GM12878 (cell line): ENCODE data around the gene OR10J1. TPM values are rescaled to one million over a fixed set of nuclear protein-coding genes. Genes with fewer than 3 reads are reported as not detected.

ENCODE experiments used
- ATAC-seq: fragments of 200-7000 bp; cut with Tn5 transposase; 3 replicates; pipeline ENCODE4 v1.9.1; 2020; ENCODE audit warnings: mild to moderate bottlenecking, moderate library complexity
- BruUV-seq: library from RNA; stranded (reverse); fragments of 400-500 nt; replicated peaks from 2 replicates; lab custom pipeline; 2021; lab: Mats Ljungman, UMichigan
- CTCF ChIA-PET: fragments of 300-600 bp; sonication (Branson Sonifier 250); formaldehyde crosslinking; extraction: SDS; loops from one replicate; lab custom pipeline; 2021; ENCODE audit warnings: inconsistent platforms; lab: Yijun Ruan, JAX
- POLR2A ChIA-PET: fragments of 350-600 bp; formaldehyde crosslinking; extraction: SDS; loops from one replicate; lab custom pipeline; 2021; ENCODE audit warnings: inconsistent platforms; lab: Charles Lee
- RAD21 ChIA-PET: fragments of 300-600 bp; sonication (Branson Sonifier 250); formaldehyde crosslinking; loops from one replicate; lab custom pipeline; 2023; ENCODE audit warnings: antibody characterized with exemption; ENCODE audit not compliant: unreplicated experiment; lab: Charles Lee
- SMC1A ChIA-PET: fragments of 300-600 bp; sonication (Branson Sonifier 250); formaldehyde crosslinking; loops from one replicate; lab custom pipeline; 2023; ENCODE audit not compliant: unreplicated experiment, uncharacterized antibody; lab: Charles Lee
- DNase-seq: peaks from one replicate; pipeline ENCODE4 v3.0.0-alpha.2; 2011; ENCODE audit warnings: low read depth, low spot score
- FAIRE-seq: peaks from 3 replicates; lab custom pipeline; 2011; peaks lifted over from hg19 to GRCh38; lab: Jason Lieb, UNC
- H2AFZ ChIP-seq: 2 replicates; pipeline ENCODE4 v1.6.0; 2011; ENCODE audit warnings: low read depth, low read length, control low read depth; ENCODE audit not compliant: control insufficient read depth
- H3K27ac ChIP-seq: 2 replicates; pipeline ENCODE4 v1.5.1; 2011; ENCODE audit warnings: control low read depth; ENCODE audit not compliant: control insufficient read depth, insufficient read depth
- H3K27me3 ChIP-seq, 2 experiments: replicated peaks in 1 of 2; 2 replicates each; pipeline versions ENCODE4 v1.6.0 to v1.6.1; 2011; ENCODE audit warnings: low read length in 1 of 2; ENCODE audit not compliant: control insufficient read depth in 2 of 2, insufficient read depth in 2 of 2
- H3K36me3 ChIP-seq, 2 experiments: 2 replicates each; pipeline ENCODE4 v1.5.1; 2011; ENCODE audit warnings: low read length in 1 of 2; ENCODE audit not compliant: control insufficient read depth in 2 of 2, insufficient read depth in 2 of 2
- H3K4me1 ChIP-seq: 2 replicates; pipeline ENCODE4 v1.6.1; 2011; ENCODE audit warnings: mild to moderate bottlenecking, low read length, moderate library complexity, mixed read lengths; ENCODE audit not compliant: control insufficient read depth, insufficient read depth
- H3K4me2 ChIP-seq: 2 replicates; pipeline ENCODE4 v1.6.0; 2011; ENCODE audit warnings: control low read depth; ENCODE audit not compliant: control insufficient read depth, insufficient read depth
- H3K4me3 ChIP-seq: fragments of 200-600 bp; sonication (generic); 2 replicates; pipeline ENCODE4 v1.5.1; 2016
- H3K79me2 ChIP-seq: 2 replicates; pipeline ENCODE4 v1.6.0; 2011; ENCODE audit warnings: low read length; ENCODE audit not compliant: control insufficient read depth, insufficient read depth
- H3K9ac ChIP-seq: 2 replicates; pipeline ENCODE4 v1.8.0; 2011; ENCODE audit warnings: low read length, control low read depth, mixed read lengths; ENCODE audit not compliant: control insufficient read depth, insufficient read depth
- H3K9me3 ChIP-seq: replicated peaks from 3 replicates; pipeline ENCODE4 v1.5.1; 2011; ENCODE audit warnings: mild to moderate bottlenecking, low read length; ENCODE audit not compliant: control insufficient read depth, insufficient read depth
- H4K20me1 ChIP-seq: 2 replicates; pipeline ENCODE4 v1.6.0; 2011; ENCODE audit not compliant: control insufficient read depth, insufficient read depth
- ASH2L ChIP-seq: fragments of 300-600, 200-600 bp; sonication (generic); IDR thresholded peaks from 2 replicates; pipeline ENCODE4 v1.6.1; 2017; ENCODE audit warnings: low read depth, mild to moderate bottlenecking, borderline replicate concordance
- BMI1 ChIP-seq: fragments of 450-650 bp; IDR thresholded peaks from 2 replicates; pipeline ENCODE4 v1.6.1; 2016; ENCODE audit warnings: mild to moderate bottlenecking, moderate library complexity, borderline replicate concordance
- CHD1 ChIP-seq: IDR thresholded peaks from 2 replicates; pipeline ENCODE4 v1.6.1; 2012; ENCODE audit warnings: low read depth, low read length, improper control_type of control experiment
- FOS ChIP-seq: IDR thresholded peaks from 3 replicates; pipeline ENCODE4 v1.6.1; 2011; ENCODE audit warnings: borderline replicate concordance; ENCODE audit not compliant: insufficient read length; ENCODE audit errors: extremely low read depth
- FOXM1 ChIP-seq: IDR thresholded peaks from 2 replicates; pipeline ENCODE4 v1.6.1; 2012; ENCODE audit warnings: low read depth, mild to moderate bottlenecking, inconsistent platforms, low read length, moderate library complexity
- GATAD2B ChIP-seq: fragments of 450-650 bp; conservative IDR thresholded peaks from 2 replicates; pipeline ENCODE4 v1.6.1; 2017; ENCODE audit warnings: low read depth, mild to moderate bottlenecking, moderate library complexity
- KAT2A ChIP-seq: conservative IDR thresholded peaks from 2 replicates; pipeline ENCODE4 v1.6.1; 2011; ENCODE audit warnings: low read depth, low read length; ENCODE audit not compliant: control insufficient read depth
- KLF5 ChIP-seq: fragments of 450-650 bp; IDR thresholded peaks from 2 replicates; pipeline ENCODE4 v1.6.1; 2014; ENCODE audit warnings: mild to moderate bottlenecking; ENCODE audit not compliant: partially characterized antibody
- MTA3 ChIP-seq: IDR thresholded peaks from 2 replicates; pipeline ENCODE4 v1.6.1; 2012; ENCODE audit warnings: low read length, inconsistent platforms, borderline replicate concordance
- MYB ChIP-seq: fragments of 150-350 bp; IDR thresholded peaks from 2 replicates; pipeline ENCODE4 v1.6.1; 2014; ENCODE audit warnings: mild to moderate bottlenecking, low read depth, low read length, borderline replicate concordance
- NR2F1 ChIP-seq: fragments of 450-650 bp; conservative IDR thresholded peaks from 2 replicates; pipeline ENCODE4 v1.6.1; 2017; ENCODE audit warnings: mild to moderate bottlenecking
- PBX3 ChIP-seq: IDR thresholded peaks from 2 replicates; pipeline ENCODE4 v1.6.1; 2011; ENCODE audit warnings: mild to moderate bottlenecking, low read depth, low read length, moderate library complexity; ENCODE audit not compliant: insufficient replicate concordance
- SIX5 ChIP-seq: IDR thresholded peaks from 2 replicates; pipeline ENCODE4 v1.6.1; 2011; ENCODE audit warnings: mild to moderate bottlenecking, low read depth, low read length, moderate library complexity; ENCODE audit not compliant: severe bottlenecking
- SP1 ChIP-seq: IDR thresholded peaks from one replicate; pipeline ENCODE4 v1.6.1; 2011; ENCODE audit warnings: low read depth, low read length
- TARDBP ChIP-seq: IDR thresholded peaks from 2 replicates; pipeline ENCODE4 v1.6.1; 2016; ENCODE audit warnings: borderline replicate concordance
- TBL1XR1 ChIP-seq: IDR thresholded peaks from 2 replicates; pipeline ENCODE4 v1.6.1; 2012; ENCODE audit warnings: low read depth, low read length, improper control_type of control experiment
- ZSCAN29 ChIP-seq: fragments of 450-650 bp; IDR thresholded peaks from 2 replicates; pipeline ENCODE4 v1.6.1; 2017; ENCODE audit warnings: mild to moderate bottlenecking, moderate library complexity
- WGBS: methylation state at CpG from one replicate; pipeline ENCODE4 v1.1.6; 2016; ENCODE audit warnings: low lambda C conversion rate; ENCODE audit not compliant: insufficient replicate concordance, insufficient coverage; ENCODE audit errors: missing lambda C conversion rate; 5-methylcytosine and 5-hydroxymethylcytosine counted together
- in situ Hi-C: fragments of 300-500 bp; cut with MboI; formaldehyde crosslinking; loops from 9 replicates; pipeline ENCODE4 v1.14.3; 2018; ENCODE audit warnings: mixed read lengths
- intact Hi-C: fragments of 100-400 bp; cut with micrococcal nuclease; formaldehyde crosslinking; loops from one replicate; pipeline ENCODE4 v1.14.2; 2022; ENCODE audit not compliant: unreplicated experiment
- polyA plus RNA-seq, 11 experiments: library from polyadenylated mRNA; depleted of rRNA in 4 of 11; unstranded in 6 of 11; stranded (reverse) in 5 of 11; fragments of >200 nt; fragmentation: Nextera tagmentation in 4 of 11; fragmentation: Illumina TruSeq in 1 of 11; extraction: Ambion mirVana in 4 of 11; extraction: Trizol in 1 of 11; gene quantifications; 1 replicate in 1 of 11; 2 replicates in 10 of 11; pipeline versions ENCODE4 v1.2.1 to v1.2.3, GENCODE V29; 2011 to 2016; ENCODE audit warnings: inconsistent platforms in 2 of 11, missing spikeins in 2 of 11, low read depth in 1 of 11
- total RNA-seq, 4 experiments: library from RNA; depleted of rRNA in 3 of 4; stranded (reverse); fragments of >200 nt in 3 of 4; fragmentation: Illumina TruSeq in 1 of 4; extraction: Trizol in 1 of 4; gene quantifications; 2 replicates each; pipeline versions ENCODE4 v1.2.1 to v1.2.3, GENCODE V29; 2013 to 2021
- TF ChIP-seq, protein P1 (sequence below): fragments of 450-650 bp; IDR thresholded peaks from 2 replicates; pipeline ENCODE4 v1.6.1; 2017; ENCODE audit warnings: mild to moderate bottlenecking, low read depth, inconsistent platforms; ENCODE audit not compliant: poor library complexity, severe bottlenecking

Gene OR10J1
- total and polyA plus RNA-seq, 10 of the 15 experiments (the other 5 are each of a cell fraction or from before 2014, with no cell fraction given): not detected

DNA sequence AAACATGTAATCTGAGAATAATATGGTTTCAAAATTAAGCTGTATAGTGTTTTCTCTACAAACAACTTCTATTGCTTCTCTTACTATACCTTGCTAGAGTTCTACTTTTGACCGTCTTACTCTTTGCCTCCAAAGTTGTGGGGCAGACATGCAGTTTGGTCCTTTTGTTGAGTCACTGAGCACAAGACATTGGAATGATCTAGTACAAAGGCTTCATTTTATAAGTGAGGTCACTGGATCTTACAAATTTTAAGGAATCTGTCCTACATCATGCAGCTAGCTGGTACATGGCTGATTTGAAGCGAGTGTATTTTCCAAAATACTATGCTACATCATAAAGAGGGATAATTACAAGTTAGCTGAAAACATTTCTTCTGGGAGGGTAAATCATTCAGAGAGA, 28.8 kb downstream of the OR10J1 start (continued):
- TF ChIP-seq SP1 (no peak), FOS (no peak), MYB (no peak), KAT2A (no peak), SIX5 (no peak), FOXM1 (no peak), ASH2L (no peak)
- TF ChIP-seq, protein P1, sequence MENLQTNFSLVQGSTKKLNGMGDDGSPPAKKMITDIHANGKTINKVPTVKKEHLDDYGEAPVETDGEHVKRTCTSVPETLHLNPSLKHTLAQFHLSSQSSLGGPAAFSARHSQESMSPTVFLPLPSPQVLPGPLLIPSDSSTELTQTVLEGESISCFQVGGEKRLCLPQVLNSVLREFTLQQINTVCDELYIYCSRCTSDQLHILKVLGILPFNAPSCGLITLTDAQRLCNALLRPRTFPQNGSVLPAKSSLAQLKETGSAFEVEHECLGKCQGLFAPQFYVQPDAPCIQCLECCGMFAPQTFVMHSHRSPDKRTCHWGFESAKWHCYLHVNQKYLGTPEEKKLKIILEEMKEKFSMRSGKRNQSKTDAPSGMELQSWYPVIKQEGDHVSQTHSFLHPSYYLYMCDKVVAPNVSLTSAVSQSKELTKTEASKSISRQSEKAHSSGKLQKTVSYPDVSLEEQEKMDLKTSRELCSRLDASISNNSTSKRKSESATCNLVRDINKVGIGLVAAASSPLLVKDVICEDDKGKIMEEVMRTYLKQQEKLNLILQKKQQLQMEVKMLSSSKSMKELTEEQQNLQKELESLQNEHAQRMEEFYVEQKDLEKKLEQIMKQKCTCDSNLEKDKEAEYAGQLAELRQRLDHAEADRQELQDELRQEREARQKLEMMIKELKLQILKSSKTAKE: no peak

DNA sequence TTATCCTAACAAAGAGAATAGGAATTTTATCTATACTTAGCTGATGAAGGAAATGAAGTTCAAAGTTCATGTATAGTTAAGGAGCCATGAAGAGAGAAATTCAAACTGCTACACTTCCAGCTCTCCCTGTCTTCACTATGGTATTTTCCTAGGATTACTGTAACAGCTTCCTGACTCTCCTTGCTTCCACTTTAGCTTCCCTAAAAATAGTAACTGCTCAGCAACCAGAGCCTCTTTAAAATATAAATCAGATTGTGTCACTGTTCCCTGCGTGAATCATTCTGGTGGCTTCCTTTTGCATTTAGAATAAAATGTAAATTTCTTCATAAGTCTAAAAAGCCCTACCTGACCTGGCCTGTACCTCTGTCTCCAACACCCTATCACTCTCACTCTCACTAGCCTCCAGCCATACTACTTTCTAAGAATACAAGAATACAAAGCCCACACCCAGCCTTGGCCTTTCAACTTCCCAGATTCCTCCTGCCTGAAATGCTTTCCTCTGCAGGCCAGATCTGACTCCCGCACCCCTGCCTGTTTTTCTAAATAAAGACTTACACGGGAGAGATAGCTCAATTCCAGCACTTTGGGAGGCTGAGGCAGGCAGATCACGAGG, 30.5 kb downstream of the OR10J1 start:
- no peak for TF ChIP-seq TARDBP
- no peak for TF ChIP-seq MTA3
- no peak for TF ChIP-seq TBL1XR1
- TF ChIP-seq BMI1: no peak
- TF ChIP-seq KLF5: no peak
- TF ChIP-seq PBX3: no peak
- no peak for TF ChIP-seq ZSCAN29
- no peak for TF ChIP-seq NR2F1
- TF ChIP-seq CHD1: no peak
- TF ChIP-seq GATAD2B: no peak
- ATAC-seq: no peak
- ChIA-PET SMC1A (interaction anchor here (0.6 kb wide), 2 partner anchors 160 to 994 kb away, joined by 3 read pairs; no protein-coding TSS in a partner anchor), POLR2A (no interaction called here), RAD21 (no interaction called here), CTCF (interaction anchor here (0.6 kb wide), 1 partner anchor 44 kb away, joined by 4 read pairs; no protein-coding TSS in a partner anchor)
- in situ Hi-C loops: no loop called here
- H3K36me3 ChIP-seq: no peaks in the 10 kb centered on the region
- intact Hi-C loops: no loop called here
- H3K4me2 ChIP-seq: no peak overlapping the region
- no peak overlapping the region for H3K9ac ChIP-seq
- H3K79me2 ChIP-seq: no peaks in the 10 kb centered on the region
- WGBS: 24% methylated on average over 4 of the region's 4 CpGs
- FAIRE-seq: no peak
- no peak overlapping the region for H2AFZ ChIP-seq
- no peaks in the 10 kb centered on the region for H3K27me3 ChIP-seq
- no peak overlapping the region for H3K27ac ChIP-seq
- no TSS peak for BruUV-seq
- H4K20me1 ChIP-seq: no peaks in the 10 kb centered on the region
- no peaks in the 10 kb centered on the region for H3K4me1 ChIP-seq
- DNase-seq: no peak
- no peaks in the 10 kb centered on the region for H3K9me3 ChIP-seq
- no peak overlapping the region for H3K4me3 ChIP-seq
